Kidney glomerular epithelial cell (primary cell): ENCODE data around the gene ZNF536.
"Not testable (repeated sequence)": the region's sequence is repeated elsewhere in the genome, so short reads cannot be mapped to it uniquely, and the experiment has no call there.

ENCODE experiments used
- DNase-seq: peaks from one replicate; lab custom pipeline; 2025; lab: John Stamatoyannopoulos, UW

ZNF536 gene

DNA sequence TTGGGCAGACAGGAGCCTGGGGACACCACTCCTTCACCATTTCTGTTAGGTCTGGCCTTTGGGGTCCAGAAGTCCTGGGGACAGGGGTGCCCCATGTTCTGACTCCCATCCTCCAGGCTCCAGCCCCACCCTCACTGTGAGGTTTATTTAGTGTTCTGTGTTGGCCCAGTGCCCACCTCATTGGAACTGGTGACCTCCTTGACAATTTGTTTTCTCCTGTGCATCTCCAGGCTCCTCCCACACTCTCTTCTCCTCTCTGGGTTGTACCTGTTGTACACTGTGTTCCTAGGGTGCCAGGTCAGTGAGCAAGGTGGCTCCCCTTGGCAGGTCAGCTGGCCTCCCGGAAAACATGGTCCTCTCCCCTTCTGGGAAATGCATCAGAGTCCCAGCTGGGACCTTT lies 110.8 kb downstream of the ZNF536 start:
- DNase-seq, result no peak

- DNase-seq, result not testable (repeated sequence)
Measured at GRCh38 chr19:30486250-30486649, 114.1 kb downstream of the ZNF536 start.

- DNase-seq, result no peak
Measured at GRCh38 chr19:30487178-30487577, 115.0 kb downstream of the ZNF536 start.

DNA sequence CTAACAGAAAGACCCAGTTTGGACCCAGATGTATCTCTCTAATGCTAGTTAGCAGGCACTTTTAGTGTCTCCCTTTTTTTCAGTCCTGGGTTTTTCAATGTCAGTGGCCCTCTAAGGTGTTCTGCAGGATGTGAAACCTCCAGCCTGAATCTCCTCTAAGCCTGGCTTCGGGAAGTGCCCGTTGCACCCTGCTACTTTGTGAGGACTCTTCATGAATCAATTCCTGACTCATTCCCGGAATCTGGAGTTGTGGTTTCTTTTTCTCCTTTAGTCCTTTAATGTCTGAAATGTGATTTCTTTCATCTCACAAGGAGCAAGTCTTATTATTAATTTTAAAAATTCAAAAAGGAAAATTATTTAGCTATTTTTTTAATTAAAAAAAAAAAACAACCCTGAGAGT lies 116.0 kb downstream of the ZNF536 start:
- DNase-seq, result no peak

- no peak for DNase-seq
Measured at GRCh38 chr19:30490760-30491159, 118.6 kb downstream of the ZNF536 start.

GRCh38 chr19:30492586-30493270 lies 120.5 kb downstream of the ZNF536 start:
- DNase-seq, result no peak

DNA sequence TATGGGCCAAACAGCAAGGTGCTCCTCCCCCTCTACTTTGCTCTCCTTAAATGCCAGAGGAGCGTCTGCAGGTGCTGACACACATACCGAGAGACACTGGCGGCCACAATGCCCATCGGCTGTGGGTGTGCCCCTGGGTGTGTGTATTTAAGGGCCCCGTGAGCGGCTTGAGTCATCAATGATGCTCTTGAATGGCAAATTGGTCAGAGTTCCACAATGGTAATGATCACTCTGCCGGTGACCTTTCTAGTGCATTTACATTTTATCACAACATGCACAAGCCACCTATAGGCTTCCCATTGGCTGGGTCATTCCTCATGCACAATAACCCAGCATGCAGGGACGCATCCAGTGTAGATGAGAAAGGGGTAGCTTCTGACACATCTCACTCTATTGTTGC lies 124.8 kb downstream of the ZNF536 start:
- DNase-seq, result no peak

DNA sequence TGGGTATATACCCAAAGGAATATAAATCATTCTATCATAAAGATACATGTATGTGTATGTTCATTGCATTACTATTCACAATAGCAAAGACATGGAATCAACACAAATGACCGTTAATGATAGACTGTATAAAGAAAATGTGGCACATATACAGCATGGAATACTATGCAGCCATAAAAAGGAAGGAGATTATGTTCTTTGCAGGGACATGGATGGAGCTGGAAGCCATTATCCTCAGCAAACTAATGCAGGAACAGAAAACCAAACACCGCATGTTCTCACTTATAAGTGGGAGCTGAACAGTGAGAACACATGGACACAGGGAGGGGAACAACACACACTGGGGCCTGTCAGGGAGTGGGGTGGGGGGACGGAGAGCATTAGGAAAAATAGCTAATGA lies 125.9 kb downstream of the ZNF536 start:
- not testable (repeated sequence) for DNase-seq

DNA sequence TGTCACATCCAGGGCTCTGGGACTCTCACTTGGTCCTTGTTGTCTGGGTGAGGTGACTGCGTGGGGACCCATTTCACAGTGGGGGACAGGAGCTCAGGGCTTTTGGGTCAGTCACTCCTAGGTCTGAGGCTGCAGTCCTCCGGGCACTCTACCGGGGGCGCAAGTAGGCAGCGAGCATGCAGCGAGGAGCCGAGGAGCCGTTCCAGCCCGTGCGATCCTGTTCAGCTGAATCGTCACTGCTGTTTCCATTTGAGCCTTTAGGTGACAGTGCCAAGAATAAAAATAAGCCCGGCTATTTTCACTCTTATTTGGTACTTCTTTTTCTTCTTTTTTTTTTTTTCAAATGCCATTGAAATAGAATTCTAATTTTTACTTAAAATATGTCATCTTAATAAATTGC lies 126.5 kb downstream of the ZNF536 start:
- DNase-seq, result no peak

DNA sequence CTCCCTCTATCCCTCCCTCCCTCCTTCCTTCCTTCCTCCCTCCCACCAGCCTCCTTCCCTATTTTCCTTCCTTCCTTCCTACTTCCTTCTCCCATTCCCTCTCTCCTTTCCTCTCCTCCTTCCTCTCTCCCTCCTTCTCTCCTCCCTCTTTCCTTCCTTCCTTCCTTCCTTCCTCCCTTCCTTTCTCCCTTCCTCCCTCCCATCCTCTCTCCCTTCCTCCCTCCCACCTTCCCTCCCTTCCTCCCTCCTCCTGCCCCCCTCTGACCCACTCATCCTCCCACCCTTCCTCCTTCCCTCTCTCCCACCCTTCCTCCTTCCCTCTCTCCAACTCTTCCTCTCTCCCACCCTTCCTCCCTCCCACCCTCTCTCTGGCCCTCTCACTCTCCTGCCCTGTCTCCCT lies 132.1 kb downstream of the ZNF536 start:
- no peak for DNase-seq

DNA sequence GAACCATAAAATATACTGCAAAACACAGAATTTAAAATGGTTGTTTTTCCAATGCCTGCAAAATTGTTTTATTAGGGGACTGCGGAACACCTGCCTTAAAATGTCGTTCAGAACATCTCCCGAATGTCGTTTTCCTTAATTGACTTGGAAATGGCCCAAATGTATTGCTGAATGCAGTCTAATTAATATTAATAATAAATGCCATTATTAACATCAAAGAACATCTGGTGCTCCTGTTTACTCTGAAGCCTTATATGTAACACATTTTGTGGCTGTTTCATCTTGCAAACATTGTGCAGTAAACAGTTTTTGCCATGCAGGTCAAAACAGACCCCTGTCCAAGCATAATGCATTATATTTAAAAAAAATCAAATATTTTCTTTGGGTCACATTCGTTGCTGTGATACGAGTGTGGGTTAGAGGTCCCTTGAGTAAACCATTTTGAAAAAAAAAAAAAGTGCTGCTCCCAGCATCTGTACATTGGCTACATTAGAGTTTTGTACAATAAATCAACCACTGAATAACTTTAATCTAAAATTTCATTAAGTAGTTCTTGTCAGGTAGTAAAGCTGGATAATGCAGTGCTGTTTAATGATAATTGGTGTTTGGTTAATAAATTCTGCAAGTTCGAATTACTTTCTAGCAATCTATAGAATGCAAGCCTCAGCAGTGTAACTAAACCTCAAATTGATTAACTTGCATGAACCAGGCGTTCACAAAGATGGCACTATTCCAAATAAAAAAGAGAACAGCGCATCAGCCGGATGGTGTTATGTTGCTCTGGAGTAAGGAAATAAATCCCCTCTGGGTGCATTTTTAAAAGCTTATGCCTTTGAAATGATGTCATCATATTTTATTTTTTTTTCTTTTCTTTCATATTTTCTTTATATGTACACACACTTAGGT lies 140.2 kb downstream of the ZNF536 start:
- DNase-seq, result no peak

DNA sequence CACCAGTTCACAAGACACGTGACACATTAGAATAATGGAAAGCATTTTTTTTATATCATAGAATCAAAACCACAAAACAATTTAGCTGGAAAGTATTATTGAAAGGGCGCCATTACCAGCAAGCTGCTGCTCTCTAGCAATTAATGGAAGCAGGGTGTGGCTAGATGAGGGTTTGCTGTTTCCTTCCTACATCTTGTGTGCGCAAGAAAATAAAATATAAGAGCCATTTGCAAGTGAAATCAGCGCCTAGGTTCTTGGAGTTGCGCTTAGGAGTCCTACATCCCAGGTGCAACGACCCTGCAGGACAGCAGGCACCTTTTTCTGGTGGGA lies 140.9 kb downstream of the ZNF536 start:
- no peak for DNase-seq

GRCh38 chr19:30516111-30516510 lies 143.9 kb downstream of the ZNF536 start:
- no peak for DNase-seq

- no peak for DNase-seq
Measured at GRCh38 chr19:30516531-30516930, 144.3 kb downstream of the ZNF536 start.

DNA sequence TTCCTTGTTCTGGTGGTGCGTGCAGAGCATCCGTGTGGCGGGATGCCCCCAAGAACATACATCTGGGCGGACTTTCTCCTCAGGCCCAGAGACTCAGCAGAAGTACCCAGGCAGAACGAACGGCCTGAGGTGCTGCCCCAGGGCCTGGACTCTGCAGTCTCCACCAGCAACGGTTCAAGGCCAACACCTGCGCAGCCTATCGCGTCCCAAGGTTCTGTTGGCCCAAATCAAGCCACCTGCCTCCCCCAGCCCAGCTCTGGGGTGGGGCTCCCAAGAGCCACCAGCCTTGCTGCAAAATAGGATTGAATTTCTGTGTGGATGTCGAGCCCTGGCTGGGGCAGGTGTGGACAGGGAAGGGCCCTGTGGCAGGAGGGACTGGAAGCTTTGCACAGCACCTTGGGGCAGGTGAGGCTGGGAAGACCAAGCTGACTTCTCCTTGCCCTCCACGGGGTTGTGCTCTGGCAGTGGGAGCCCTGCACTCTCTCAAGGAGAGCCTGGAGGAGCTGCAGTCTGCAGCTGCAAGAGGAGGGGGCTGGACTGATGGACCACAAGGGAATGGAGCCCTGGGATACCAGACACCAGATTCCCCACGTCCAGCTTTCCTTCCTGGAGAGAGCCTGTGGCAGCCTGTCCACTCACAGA lies 146.9 kb downstream of the ZNF536 start:
- DNase-seq, result no peak

DNA sequence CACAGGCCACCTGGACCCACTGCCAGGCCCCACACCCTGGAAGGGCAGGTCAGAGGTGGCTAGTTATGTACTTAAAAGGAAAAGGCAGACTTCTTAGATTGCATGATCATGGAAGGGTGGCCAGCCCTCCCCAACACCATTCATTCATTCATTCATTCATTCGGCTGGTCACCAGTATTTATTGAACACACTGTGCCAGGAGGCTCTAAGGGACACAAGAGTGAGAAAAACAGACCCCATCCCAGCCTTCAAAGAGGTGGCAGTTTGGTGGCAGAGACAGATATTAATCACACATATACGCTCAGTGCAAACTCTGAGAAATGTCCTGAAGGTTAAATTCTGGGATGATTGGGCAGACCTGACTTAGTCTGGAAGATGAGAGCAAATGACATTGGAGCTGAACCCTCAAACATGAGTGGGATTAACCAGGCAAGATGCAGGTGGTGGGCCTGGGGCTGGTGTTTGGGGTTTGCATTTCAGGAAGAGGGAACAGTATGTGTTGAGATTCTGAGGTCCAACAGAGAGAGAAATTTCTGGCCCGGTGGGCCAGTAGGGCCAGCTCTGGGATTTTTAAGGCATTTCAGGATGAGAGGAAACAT lies 147.5 kb downstream of the ZNF536 start:
- DNase-seq, result no peak

DNA sequence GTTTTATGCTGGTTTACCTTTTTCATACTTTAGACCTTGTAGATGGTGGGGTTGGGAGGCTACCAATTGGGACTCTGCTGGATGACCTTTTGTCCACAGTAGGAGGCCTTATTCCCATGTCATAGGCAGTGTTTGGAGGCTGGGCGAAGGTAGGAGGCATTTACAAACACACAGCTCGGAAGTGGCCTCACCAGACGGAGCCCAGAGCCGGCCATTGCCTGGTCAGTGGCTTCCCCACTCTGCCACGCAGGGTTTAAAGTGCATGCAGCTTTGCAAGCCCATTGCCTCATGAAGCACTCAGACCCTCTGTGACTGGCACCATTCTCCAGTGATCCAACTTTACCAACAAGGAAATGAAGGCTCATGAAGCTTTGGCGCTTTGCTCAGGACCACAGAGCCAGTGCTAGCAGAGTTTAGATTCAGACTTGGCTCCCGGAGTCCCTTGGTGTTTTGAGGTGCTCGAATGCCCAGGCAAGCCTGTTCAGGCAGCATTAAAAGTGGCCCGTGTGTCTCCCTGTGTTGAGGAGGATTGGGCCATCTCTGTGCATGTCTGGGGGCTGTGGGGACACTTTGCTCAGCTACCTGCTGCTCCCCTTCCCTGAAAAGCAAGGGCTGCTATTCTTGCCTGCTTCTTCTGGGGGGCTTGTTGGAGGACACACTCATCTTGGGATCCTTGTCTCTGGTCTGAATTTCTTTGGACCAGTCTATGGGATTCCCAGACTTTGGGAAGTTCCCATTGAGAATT lies 148.7 kb downstream of the ZNF536 start:
- DNase-seq, result no peak

DNA sequence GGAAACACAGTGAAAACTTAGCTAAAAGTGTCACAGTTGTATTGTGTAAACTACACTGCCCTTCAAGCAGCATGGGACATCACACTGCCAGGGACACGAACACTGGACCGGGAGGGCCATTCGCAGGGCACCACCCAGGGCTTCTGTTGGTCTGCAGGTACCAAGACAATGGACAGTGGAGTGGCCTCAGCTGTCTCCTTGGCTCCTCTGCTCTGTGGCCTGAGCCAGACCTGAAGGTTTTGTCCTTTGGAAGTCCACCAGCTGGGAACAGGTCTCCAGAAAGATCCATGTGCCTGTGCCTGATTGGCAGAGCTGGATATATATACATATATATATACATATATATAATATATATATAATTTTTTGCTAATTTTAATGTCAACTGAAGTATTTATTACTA lies 149.8 kb downstream of the ZNF536 start:
- no peak for DNase-seq

DNA sequence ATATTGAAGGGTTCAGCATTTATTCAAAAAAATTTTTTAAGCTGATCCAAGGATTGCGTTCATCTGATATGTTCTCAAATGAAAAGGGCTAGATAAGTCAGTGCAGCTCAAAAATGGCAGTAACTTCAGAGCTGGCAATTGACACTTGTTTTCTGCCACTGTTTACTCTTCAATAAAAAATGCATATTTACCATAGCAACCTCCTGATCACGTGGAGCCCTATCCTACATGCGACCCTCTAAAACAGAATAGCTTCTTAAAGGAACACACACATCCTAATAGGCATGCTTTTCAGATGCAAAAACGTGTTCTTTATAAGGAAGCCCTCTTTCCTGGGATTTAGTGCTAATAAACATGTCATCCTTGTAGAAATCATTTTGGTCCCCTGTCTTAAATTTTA lies 150.2 kb downstream of the ZNF536 start:
- DNase-seq, result no peak

DNA sequence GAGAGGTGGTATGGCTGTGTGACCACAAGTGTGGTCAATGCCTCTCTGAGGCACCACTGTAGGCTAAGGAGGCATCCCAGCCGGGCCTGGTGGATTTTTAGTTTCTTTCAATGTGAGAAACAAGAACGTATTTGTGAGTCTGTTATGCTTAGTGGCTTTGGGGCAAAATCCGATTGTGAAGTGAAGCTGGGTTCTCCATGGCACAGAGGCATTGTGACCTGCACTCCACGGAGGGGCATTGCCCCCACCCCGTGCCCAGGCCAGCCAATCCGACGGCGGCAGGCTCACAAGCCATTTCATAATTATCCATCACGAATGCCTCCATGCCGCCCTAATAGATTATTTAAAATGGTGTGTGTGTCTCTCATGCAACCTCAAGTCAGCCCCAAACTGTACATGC lies 151.6 kb downstream of the ZNF536 start:
- no peak for DNase-seq

DNA sequence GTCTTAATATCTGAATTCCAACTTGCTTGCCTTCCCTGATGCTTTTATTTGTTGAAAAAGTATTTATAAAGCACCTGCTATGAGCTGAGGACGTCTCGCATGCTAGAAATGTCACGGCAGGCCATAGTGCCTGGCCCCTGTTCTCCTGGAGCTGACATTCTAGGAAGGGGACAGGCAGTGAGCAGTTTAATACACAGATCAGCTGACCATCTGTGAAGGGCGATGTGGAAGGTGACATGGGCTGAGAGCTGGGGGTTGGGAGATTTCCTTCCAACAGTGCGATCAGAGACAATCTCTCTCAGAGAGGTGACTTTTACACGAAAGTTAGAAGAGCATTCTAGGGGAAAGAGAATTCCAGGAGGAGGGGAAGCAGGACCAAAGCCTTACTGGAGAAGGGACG lies 153.2 kb downstream of the ZNF536 start:
- DNase-seq, result no peak

DNA sequence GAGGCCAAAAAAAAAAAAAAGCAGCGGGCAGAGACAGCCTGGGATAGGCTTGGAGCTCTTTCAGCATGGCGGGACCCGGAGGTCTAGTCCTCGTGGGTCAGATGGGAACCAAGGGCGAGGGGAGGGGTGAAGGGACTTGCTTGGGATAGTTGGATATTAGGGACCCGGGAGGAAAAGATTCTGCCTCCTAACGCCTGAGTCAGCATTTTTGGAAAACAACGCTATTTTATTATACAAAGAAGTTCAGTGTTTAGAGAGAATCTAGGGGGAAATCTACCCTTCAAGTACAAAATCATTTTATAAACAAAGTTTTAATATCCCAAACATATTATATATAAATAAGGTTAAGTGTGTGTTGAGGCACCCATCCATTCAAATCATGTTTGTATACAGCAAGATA lies 156.7 kb downstream of the ZNF536 start:
- no peak for DNase-seq
